Prostate gland (tissue), 2 donors: Measurements from ENCODE around the gene HSF2BP.

Experiments
- POLR2A ChIP-seq: fragments of 450-650 bp; IDR thresholded peaks from one replicate; pipeline ENCODE4 v1.6.1; 2016; ENCODE audit warnings: antibody characterized with exemption, mild to moderate bottlenecking
- TF ChIP-seq, protein P1 (sequence below), 4 experiments: fragments of 200-600 bp in 2 of 4; fragments of 450-650 bp in 2 of 4; sonication (generic) in 2 of 4; IDR thresholded peaks; 1 replicate in 3 of 4; 2 replicates in 1 of 4; pipeline ENCODE4 v1.5.1; 2016 to 2019; ENCODE audit warnings: antibody characterized with exemption in 4 of 4, mild to moderate bottlenecking in 2 of 4, moderate library complexity in 2 of 4

DNA sequence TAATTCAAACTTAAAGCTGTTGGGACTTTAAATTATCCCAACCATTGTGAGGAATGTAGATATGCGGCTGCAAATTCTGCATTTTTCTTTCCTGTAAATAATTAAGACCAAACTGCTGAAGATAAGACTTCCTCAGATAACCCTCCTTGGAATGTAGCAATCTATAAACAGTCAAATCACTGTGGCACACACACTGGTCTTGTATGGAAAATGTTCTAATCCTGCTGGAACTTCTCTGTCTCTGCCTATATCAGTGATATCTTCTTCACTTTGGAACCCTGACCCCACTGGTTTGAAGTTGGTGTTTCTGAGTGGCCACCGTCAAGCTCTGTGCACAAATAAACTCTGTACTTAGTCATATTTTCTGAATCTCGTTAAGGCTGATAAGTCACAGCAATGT, 32.9 kb downstream of the HSF2BP start:
- TF ChIP-seq POLR2A: no peak
- TF ChIP-seq, protein P1, sequence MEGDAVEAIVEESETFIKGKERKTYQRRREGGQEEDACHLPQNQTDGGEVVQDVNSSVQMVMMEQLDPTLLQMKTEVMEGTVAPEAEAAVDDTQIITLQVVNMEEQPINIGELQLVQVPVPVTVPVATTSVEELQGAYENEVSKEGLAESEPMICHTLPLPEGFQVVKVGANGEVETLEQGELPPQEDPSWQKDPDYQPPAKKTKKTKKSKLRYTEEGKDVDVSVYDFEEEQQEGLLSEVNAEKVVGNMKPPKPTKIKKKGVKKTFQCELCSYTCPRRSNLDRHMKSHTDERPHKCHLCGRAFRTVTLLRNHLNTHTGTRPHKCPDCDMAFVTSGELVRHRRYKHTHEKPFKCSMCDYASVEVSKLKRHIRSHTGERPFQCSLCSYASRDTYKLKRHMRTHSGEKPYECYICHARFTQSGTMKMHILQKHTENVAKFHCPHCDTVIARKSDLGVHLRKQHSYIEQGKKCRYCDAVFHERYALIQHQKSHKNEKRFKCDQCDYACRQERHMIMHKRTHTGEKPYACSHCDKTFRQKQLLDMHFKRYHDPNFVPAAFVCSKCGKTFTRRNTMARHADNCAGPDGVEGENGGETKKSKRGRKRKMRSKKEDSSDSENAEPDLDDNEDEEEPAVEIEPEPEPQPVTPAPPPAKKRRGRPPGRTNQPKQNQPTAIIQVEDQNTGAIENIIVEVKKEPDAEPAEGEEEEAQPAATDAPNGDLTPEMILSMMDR (IDR thresholded peaks at IDR 0.05): no peak
